HG03378 (cell line): ENCODE measurements around the gene TFCP2L1.

ENCODE experiments used
- ATAC-seq: cut with Tn5 transposase; IDR thresholded peaks from one replicate; pipeline ENCODE4 v1.9.1; 2021; ENCODE audit warnings: mild to moderate bottlenecking, moderate library complexity; ENCODE audit not compliant: unreplicated experiment

The TFCP2L1 gene

GRCh38 chr2:121200011-121200347, 85.0 kb downstream of the TFCP2L1 start:
- no peak for ATAC-seq

- ATAC-seq, result no peak
These were observed 85.6 kb downstream of the TFCP2L1 start for GRCh38 chr2:121199281-121200010.

GRCh38 chr2:121197369-121198091, 87.5 kb downstream of the TFCP2L1 start:
- no peak for ATAC-seq

GRCh38 chr2:121196849-121197155, 88.2 kb downstream of the TFCP2L1 start:
- ATAC-seq, result no peak

- no peak for ATAC-seq
These were observed 88.7 kb downstream of the TFCP2L1 start for GRCh38 chr2:121196132-121196848.

GRCh38 chr2:121195036-121195435, 90.0 kb downstream of the TFCP2L1 start:
- no peak for ATAC-seq

GRCh38 chr2:121194626-121195025, 90.4 kb downstream of the TFCP2L1 start:
- no peak for ATAC-seq

- no peak for ATAC-seq
These were observed 91.8 kb downstream of the TFCP2L1 start for GRCh38 chr2:121193185-121193584.

- ATAC-seq, result no peak
These were observed 92.4 kb downstream of the TFCP2L1 start for GRCh38 chr2:121192576-121192975.

- ATAC-seq, result no peak
These were observed 93.5 kb downstream of the TFCP2L1 start for GRCh38 chr2:121191191-121192170.

GRCh38 chr2:121189661-121190381, 95.2 kb downstream of the TFCP2L1 start:
- ATAC-seq, result no peak

- no peak for ATAC-seq
These were observed 96.0 kb downstream of the TFCP2L1 start for GRCh38 chr2:121189011-121189410.

GRCh38 chr2:121187982-121188411, 97.0 kb downstream of the TFCP2L1 start:
- ATAC-seq, result no peak

- ATAC-seq, result no peak
These were observed 97.5 kb downstream of the TFCP2L1 start for GRCh38 chr2:121187351-121187981.

- no peak for ATAC-seq
These were observed 98.7 kb downstream of the TFCP2L1 start for GRCh38 chr2:121186261-121186660.

GRCh38 chr2:121185571-121186074, 99.4 kb downstream of the TFCP2L1 start:
- ATAC-seq, result no peak

GRCh38 chr2:121185111-121185510, 99.9 kb downstream of the TFCP2L1 start:
- ATAC-seq, result no peak

GRCh38 chr2:121184248-121184862, 100.6 kb downstream of the TFCP2L1 start:
- no peak for ATAC-seq

GRCh38 chr2:121182520-121182919, 102.5 kb downstream of the TFCP2L1 start:
- no peak for ATAC-seq
